SK-N-MC (cell line): ENCODE measurements around the gene NUDT22.

Experiments
- DNase-seq: peaks from one replicate; pipeline ENCODE4 v3.0.0-alpha.2; 2011; ENCODE audit warnings: low read depth, low spot score
- H3K27ac ChIP-seq: fragments of 200-600 bp; sonication (generic); 2 replicates; pipeline ENCODE4 v1.5.1; 2016; ENCODE audit warnings: mixed run types
- H3K36me3 ChIP-seq: fragments of 200-600 bp; sonication (generic); 2 replicates; pipeline ENCODE4 v1.6.1; 2017; ENCODE audit warnings: antibody characterized with exemption, low read length, mixed read lengths; ENCODE audit not compliant: insufficient read depth
- H3K4me3 ChIP-seq: fragments of 200-600 bp; sonication (generic); 2 replicates; pipeline ENCODE4 v1.5.1; 2016
- H3K9ac ChIP-seq: fragments of 200-600 bp; sonication (generic); 2 replicates; pipeline ENCODE4 v1.8.0; 2017; ENCODE audit warnings: mixed run types, mixed read lengths; ENCODE audit not compliant: insufficient read length
- H3K9me3 ChIP-seq: fragments of 200-600 bp; sonication (generic); 2 replicates; pipeline ENCODE4 v1.6.1; 2017; ENCODE audit warnings: low read depth, mild to moderate bottlenecking, antibody characterized with exemption, low read length, moderate library complexity, mixed read lengths
- EZH2 ChIP-seq: fragments of 200-600 bp; sonication (generic); IDR thresholded peaks from one replicate; pipeline ENCODE4 v1.6.1; 2017; ENCODE audit warnings: antibody characterized with exemption
- FOXP2 ChIP-seq: optimal IDR thresholded peaks from 2 replicates; pipeline ENCODE3; 2011; ENCODE audit warnings: mild to moderate bottlenecking, moderate library complexity; ENCODE audit not compliant: insufficient read depth; ENCODE audit errors: extremely low read length, control extremely low read depth
- POLR2AphosphoS5 ChIP-seq: IDR thresholded peaks from 2 replicates; pipeline ENCODE4 v1.6.1; 2012; ENCODE audit warnings: mild to moderate bottlenecking, low read depth, low read length, borderline replicate concordance

Gene NUDT22

DNA sequence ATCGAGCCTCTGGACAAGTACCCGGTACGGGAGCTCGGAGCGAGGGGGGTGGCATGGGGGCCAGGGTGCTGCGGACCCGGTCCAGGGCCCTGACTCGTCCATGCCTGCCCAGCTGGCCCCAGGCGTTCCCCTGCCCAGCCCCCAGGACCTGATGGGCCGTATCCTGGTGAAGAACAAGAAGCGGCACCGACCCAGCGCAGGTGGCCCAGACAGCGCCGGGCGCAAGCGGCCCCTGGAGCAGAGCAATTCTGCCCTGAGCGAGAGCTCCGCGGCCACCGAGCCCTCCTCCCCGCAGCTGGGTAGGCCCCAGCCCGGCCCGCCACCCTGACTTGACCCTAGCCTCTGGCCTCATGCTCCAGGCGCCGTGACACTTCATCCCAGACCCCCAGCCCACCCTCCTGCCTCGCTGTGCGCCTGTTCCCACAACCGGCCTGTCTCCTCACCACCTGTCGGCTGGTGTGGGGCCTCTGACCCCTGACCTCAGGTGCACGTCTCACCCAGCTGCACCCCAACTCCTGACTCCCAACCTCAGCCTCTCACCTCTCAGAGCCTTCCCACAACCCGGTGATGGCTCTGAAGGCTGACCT is 33.0 kb downstream of the NUDT22 start:
- Histone ChIP-seq H3K4me3 (no peak overlapping the region), H3K9ac (no peak overlapping the region), H3K9me3 (no peaks in the 10 kb centered on the region), H3K36me3 (peaks cover 50% of the 10 kb centered on the region; the same call in 1 of the 2 replicates), H3K27ac (no peak overlapping the region)
- no peak for DNase-seq
- no peak for TF ChIP-seq POLR2AphosphoS5
- no peak for TF ChIP-seq FOXP2
- no peak for TF ChIP-seq EZH2

DNA sequence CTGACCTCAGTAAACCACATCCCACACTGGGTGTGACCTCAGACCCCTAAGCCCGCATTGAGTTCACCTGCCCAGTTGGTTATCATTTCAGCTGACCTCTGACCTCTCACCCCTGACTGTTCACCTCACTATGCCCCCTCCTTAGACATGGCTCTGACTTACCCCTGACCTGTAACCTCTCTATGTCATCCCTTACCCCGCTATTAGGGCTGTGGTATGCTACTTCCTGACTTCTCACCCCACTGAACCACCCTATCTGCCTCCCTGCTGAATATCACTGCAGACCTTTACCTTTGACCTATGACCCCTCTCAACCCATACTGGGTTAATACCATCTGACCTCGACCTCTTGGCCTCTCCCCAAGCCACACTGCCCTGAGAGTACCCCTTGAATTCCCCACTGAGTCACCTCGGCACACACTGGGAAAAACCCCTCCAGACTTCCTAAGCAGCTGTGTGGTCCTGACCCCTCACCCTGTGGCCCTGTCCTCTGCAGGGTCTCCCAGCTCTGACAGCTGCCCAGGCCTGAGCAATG is 33.5 kb downstream of the NUDT22 start:
- Histone ChIP-seq H3K27ac (no peak overlapping the region), H3K9me3 (no peaks in the 10 kb centered on the region), H3K4me3 (no peak overlapping the region), H3K9ac (no peak overlapping the region), H3K36me3 (peaks cover 51% of the 10 kb centered on the region; the same call in 1 of the 2 replicates)
- no peak for DNase-seq
- TF ChIP-seq POLR2AphosphoS5 (no peak), FOXP2 (no peak), EZH2 (no peak)

GRCh38 chr11:64260147-64260708 is 34.2 kb downstream of the NUDT22 start:
- Histone ChIP-seq H3K4me3 (no peak overlapping the region), H3K9ac (no peak overlapping the region), H3K9me3 (no peaks in the 10 kb centered on the region), H3K36me3 (peaks cover 49% of the 10 kb centered on the region; the same call in 1 of the 2 replicates), H3K27ac (no peak overlapping the region)
- TF ChIP-seq EZH2 (no peak), POLR2AphosphoS5 (no peak), FOXP2 (no peak)
- no peak for DNase-seq

GRCh38 chr11:64261556-64262080 is 35.5 kb downstream of the NUDT22 start:
- H3K36me3 ChIP-seq, result peaks cover 40% of the 10 kb centered on the region; the same call in 1 of the 2 replicates

GRCh38 chr11:64262271-64263002 is 36.4 kb downstream of the NUDT22 start:
- H3K9ac ChIP-seq, result no peak overlapping the region
- H3K9me3 ChIP-seq, result no peaks in the 10 kb centered on the region
- H3K36me3 ChIP-seq, result peaks cover 39% of the 10 kb centered on the region; the same call in 1 of the 2 replicates
- H3K4me3 ChIP-seq, result no peak overlapping the region
- DNase-seq, result no peak
- H3K27ac ChIP-seq, result no peak overlapping the region
- TF ChIP-seq FOXP2, result no peak

More at GRCh38 chr11:64261556-64262080, 35.5 kb downstream of the NUDT22 start:
- no peak for DNase-seq
- H3K4me3 ChIP-seq, result no peak overlapping the region
- H3K27ac ChIP-seq, result no peak overlapping the region
- no peaks in the 10 kb centered on the region for H3K9me3 ChIP-seq
- H3K9ac ChIP-seq, result no peak overlapping the region
- TF ChIP-seq FOXP2 (no peak), EZH2 (no peak), POLR2AphosphoS5 (no peak)

- Histone ChIP-seq H3K9ac (no peak overlapping the region), H3K36me3 (peaks cover 39% of the 10 kb centered on the region; the same call in 1 of the 2 replicates), H3K9me3 (no peaks in the 10 kb centered on the region), H3K4me3 (no peak overlapping the region), H3K27ac (no peak overlapping the region)
- no peak for DNase-seq
- TF ChIP-seq POLR2AphosphoS5 (no peak), EZH2 (no peak), FOXP2 (no peak)
Measured at GRCh38 chr11:64263021-64263946, 37.2 kb downstream of the NUDT22 start.

- H3K4me3 ChIP-seq, result no peak overlapping the region
- TF ChIP-seq POLR2AphosphoS5 (no peak), FOXP2 (no peak), EZH2 (no peak)
Measured at GRCh38 chr11:64263947-64264317, 37.9 kb downstream of the NUDT22 start.

More at GRCh38 chr11:64263947-64264317, 37.9 kb downstream of the NUDT22 start:
- Histone ChIP-seq H3K9me3 (no peaks in the 10 kb centered on the region), H3K27ac (no peak overlapping the region), H3K36me3 (peaks cover 33% of the 10 kb centered on the region; the same call in 1 of the 2 replicates), H3K9ac (no peak overlapping the region)
- no peak for DNase-seq
